Ishikawa (cell line): Measurements from ENCODE around the gene SDR42E1.

ENCODE experiments used
- CEBPB ChIP-seq: IDR thresholded peaks from 2 replicates; pipeline ENCODE4 v1.6.1; 2012
- EP300 ChIP-seq: IDR thresholded peaks from 2 replicates; pipeline ENCODE4 v1.6.1; 2012; ENCODE audit warnings: borderline replicate concordance
- MAX ChIP-seq: IDR thresholded peaks from 2 replicates; pipeline ENCODE4 v1.6.1; 2012
- RAD21 ChIP-seq: IDR thresholded peaks from 2 replicates; pipeline ENCODE4 v1.6.1; 2012; ENCODE audit warnings: low read depth
- TAF1 ChIP-seq: IDR thresholded peaks from 2 replicates; pipeline ENCODE4 v1.6.1; 2012; ENCODE audit warnings: low read depth, mild to moderate bottlenecking
- TCF12 ChIP-seq: IDR thresholded peaks from 2 replicates; pipeline ENCODE4 v1.6.1; 2012; ENCODE audit warnings: low read depth
- YY1 ChIP-seq: IDR thresholded peaks from 2 replicates; pipeline ENCODE4 v1.6.1; 2012; ENCODE audit warnings: low read depth

- TF ChIP-seq MAX (no peak), TAF1 (no peak), TCF12 (no peak), CEBPB (no peak), EP300 (no peak), YY1 (no peak), RAD21 (no peak)
Measured at GRCh38 chr16:81951564-81951963, 59.7 kb downstream of the SDR42E1 start.
